Adrenal gland (tissue), 12 donors: Measurements from ENCODE around the gene RAD21L1. TPM values are rescaled to one million over a fixed set of nuclear protein-coding genes. Genes with fewer than 3 reads are reported as not detected.

Experiments
- DNase-seq, 7 donors: peaks; one replicate each; pipeline ENCODE4 v3.0.0-alpha.2; 2019 to 2020
- H3K27ac ChIP-seq, 5 donors: fragments of 200-600 bp; sonication (generic) in 4 of 5; 1 replicate in 3 of 5; 2 replicates in 2 of 5; pipeline versions ENCODE4 v1.5.1 to v1.8.0; 2016 to 2020; ENCODE audit warnings: mild to moderate bottlenecking in 1 of 5
- H3K27me3 ChIP-seq: fragments of 200-600 bp; 2 replicates; pipeline ENCODE4 v1.8.0; 2021
- H3K36me3 ChIP-seq, 2 donors: fragments of 200-600 bp; replicated peaks in 1 of 2; 1 replicate in 1 of 2; 2 replicates in 1 of 2; pipeline versions ENCODE4 v1.5.1 to v1.8.0; 2018 to 2022
- H3K4me1 ChIP-seq, 2 donors: fragments of 200-600 bp; replicated peaks in 1 of 2; 1 replicate in 1 of 2; 2 replicates in 1 of 2; pipeline versions ENCODE4 v1.5.1 to v1.8.0; 2018 to 2021
- H3K4me3 ChIP-seq, 4 donors: fragments of 200-600 bp; sonication (generic) in 3 of 4; one replicate each; pipeline ENCODE4 v1.5.1; 2016 to 2018
- H3K9me3 ChIP-seq, 3 donors: fragments of 200-600 bp; sonication (generic) in 1 of 3; replicated peaks in 1 of 3; 1 replicate in 2 of 3; 2 replicates in 1 of 3; pipeline versions ENCODE4 v1.5.1 to v1.8.0; 2016 to 2021
- POLR2A ChIP-seq, 2 donors: fragments of 450-650 bp; IDR thresholded peaks; one replicate each; pipeline ENCODE4 v1.6.1; 2017; ENCODE audit warnings: antibody characterized with exemption in 2 of 2, mild to moderate bottlenecking in 2 of 2, moderate library complexity in 1 of 2
- WGBS, 4 donors: extraction: QIAGEN DNeasy Blood & Tissue Kit in 2 of 4; methylation state at CpG; one replicate each; pipeline versions ENCODE4 v1.1.5 to v1.1.7; 2013 to 2017; 5-methylcytosine and 5-hydroxymethylcytosine counted together
- intact Hi-C, 2 donors: fragments of 100-400 bp; cut with DNase I; formaldehyde crosslinking; loops; one replicate each; pipeline versions ENCODE4 v1.14.1 to v1.15.0; 2022 to 2023
- polyA plus RNA-seq, 3 donors: library from polyadenylated mRNA; stranded (reverse); fragments of 200-250 nt in 2 of 3; fragments of 350-450 nt in 1 of 3; fragmentation: Illumina TruSeq in 1 of 3; extraction: RNeasy Lipid Tissue Mini Kit (QIAGEN cat#74804) in 1 of 3; gene quantifications; one replicate each; pipeline ENCODE4 v1.2.3, GENCODE V29; 2013 to 2014
- total RNA-seq, 9 donors: library from RNA; depleted of rRNA in 4 of 9; stranded (reverse); fragments of >200 nt in 4 of 9; fragments of 120-200 nt in 1 of 9; fragmentation: NEBNext Ultra II Directional in 1 of 9; extraction: Animal tissue kit (Norgen Biotek cat#: 25700) in 1 of 9; gene quantifications; one replicate each; pipeline versions ENCODE4 v1.1.0 to v1.2.4, GENCODE V29; 2013 to 2023
- TF ChIP-seq, protein P1 (sequence below), 6 experiments: fragments of 450-650 bp in 4 of 6; fragments of 200-600 bp in 2 of 6; sonication (generic) in 1 of 6; IDR thresholded peaks; 1 replicate in 5 of 6; 2 replicates in 1 of 6; pipeline versions ENCODE4 v1.5.1 to v1.8.0; 2016 to 2021; ENCODE audit warnings: antibody characterized with exemption in 6 of 6, mild to moderate bottlenecking in 2 of 6, moderate library complexity in 1 of 6
- donor health status: healthy with polysubstance abuse.
- donor health status: Bipolar disorder and iron deficiency.
- donor health status: DM: yes; HTN: yes; CAD: no.
- donor health status: DM: no; HTN: no; CAD: no.
- donor health status: DM: no; HTN: no; CAD: no.
- donor health status: DM: yes; HTN: yes; CAD: no.

RAD21L1 gene
- total and polyA plus RNA-seq, 12 donors, result 0.06 to 0.07 TPM; not detected in 10

DNA sequence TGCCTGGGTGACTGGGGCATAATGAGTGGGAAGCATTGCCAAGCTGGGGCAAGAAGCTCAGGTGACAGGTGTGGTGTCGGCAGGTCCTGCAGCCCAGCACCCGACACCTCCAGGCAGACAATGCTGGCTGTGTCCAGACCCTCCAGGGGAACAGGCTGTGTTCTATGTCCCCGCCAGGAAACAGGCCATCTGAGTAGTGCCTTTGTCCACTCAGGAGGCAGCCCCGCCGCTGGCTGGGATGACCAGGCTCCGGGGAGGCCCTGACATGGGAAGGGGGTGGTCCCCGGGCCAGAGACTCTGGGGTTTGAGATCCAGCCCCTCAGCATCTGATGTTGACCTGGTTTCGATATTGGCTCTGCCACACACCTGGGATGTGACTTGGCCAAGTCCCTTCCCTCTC, 68.7 kb downstream of the RAD21L1 start:
- 86 to 100% (median 95%) methylated on average over 5 to 8 of the region's 8 CpGs; no CpG with 5 or more reads in 1 of the 4 donors for WGBS, 4 donors
- intact Hi-C loops, result no loop called here

DNA sequence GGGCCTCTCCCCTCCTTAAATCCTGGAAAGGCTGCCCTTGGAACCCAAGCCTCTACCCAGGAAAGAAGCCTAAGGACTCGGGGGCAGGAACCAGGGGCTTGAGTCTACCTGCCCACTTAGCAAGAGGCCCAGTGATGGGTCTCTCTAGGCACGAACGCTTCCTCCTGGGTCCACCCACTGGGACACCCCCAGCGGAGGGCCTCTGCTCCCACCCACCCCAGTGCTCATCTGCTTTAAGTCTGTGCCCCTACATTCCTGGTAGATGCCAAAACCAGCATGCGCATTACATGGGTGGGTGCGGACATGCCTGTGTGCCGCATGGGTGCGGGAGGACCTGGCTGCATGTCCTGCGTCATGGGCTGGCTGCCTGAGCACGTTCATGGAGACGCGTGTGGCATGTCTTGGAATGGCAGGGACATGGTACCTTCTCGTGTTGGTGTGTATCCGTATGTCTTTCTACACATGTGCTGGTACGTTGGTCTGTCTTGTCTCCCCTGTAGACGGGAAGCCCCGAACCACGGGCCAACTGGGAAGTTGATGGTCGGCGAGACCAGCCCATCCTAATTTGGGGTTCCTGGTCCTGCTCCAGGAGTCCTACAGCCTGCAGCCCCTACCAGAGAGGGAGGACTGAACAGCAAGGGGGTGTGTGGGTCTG, 69.6 kb downstream of the RAD21L1 start:
- Histone ChIP-seq H3K9me3 (no peaks in the 10 kb centered on the region), H3K27me3 (no peaks in the 10 kb centered on the region), H3K4me3 (no peak overlapping the region), H3K27ac (no peak overlapping the region), H3K4me1 (peaks cover 0 to 11% of the 10 kb centered on the region in 2 donors), H3K36me3 (no peaks in the 10 kb centered on the region)
- intact Hi-C loops, result no loop called here
- DNase-seq, result no peak
- no peak for TF ChIP-seq POLR2A (IDR thresholded peaks at IDR 0.05)
- TF ChIP-seq, protein P1, sequence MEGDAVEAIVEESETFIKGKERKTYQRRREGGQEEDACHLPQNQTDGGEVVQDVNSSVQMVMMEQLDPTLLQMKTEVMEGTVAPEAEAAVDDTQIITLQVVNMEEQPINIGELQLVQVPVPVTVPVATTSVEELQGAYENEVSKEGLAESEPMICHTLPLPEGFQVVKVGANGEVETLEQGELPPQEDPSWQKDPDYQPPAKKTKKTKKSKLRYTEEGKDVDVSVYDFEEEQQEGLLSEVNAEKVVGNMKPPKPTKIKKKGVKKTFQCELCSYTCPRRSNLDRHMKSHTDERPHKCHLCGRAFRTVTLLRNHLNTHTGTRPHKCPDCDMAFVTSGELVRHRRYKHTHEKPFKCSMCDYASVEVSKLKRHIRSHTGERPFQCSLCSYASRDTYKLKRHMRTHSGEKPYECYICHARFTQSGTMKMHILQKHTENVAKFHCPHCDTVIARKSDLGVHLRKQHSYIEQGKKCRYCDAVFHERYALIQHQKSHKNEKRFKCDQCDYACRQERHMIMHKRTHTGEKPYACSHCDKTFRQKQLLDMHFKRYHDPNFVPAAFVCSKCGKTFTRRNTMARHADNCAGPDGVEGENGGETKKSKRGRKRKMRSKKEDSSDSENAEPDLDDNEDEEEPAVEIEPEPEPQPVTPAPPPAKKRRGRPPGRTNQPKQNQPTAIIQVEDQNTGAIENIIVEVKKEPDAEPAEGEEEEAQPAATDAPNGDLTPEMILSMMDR (IDR thresholded peaks at IDR 0.05), result no peak
- 91 to 95% (median 94%) methylated on average over 7 to 20 of the region's 20 CpGs for WGBS, 4 donors

More for the DNA sequence above, 68.7 kb downstream of the RAD21L1 start:
- H3K27me3 ChIP-seq, result no peaks in the 10 kb centered on the region
- H3K9me3 ChIP-seq, result no peaks in the 10 kb centered on the region
- no peak for DNase-seq
- H3K27ac ChIP-seq, result no peak overlapping the region
- no peak overlapping the region for H3K4me3 ChIP-seq
- no peaks in the 10 kb centered on the region for H3K36me3 ChIP-seq
- TF ChIP-seq, protein P1 (IDR thresholded peaks at IDR 0.05), result no peak
- no peak for TF ChIP-seq POLR2A (IDR thresholded peaks at IDR 0.05)
- H3K4me1 ChIP-seq, result peaks cover 0 to 11% of the 10 kb centered on the region in 2 donors

DNA sequence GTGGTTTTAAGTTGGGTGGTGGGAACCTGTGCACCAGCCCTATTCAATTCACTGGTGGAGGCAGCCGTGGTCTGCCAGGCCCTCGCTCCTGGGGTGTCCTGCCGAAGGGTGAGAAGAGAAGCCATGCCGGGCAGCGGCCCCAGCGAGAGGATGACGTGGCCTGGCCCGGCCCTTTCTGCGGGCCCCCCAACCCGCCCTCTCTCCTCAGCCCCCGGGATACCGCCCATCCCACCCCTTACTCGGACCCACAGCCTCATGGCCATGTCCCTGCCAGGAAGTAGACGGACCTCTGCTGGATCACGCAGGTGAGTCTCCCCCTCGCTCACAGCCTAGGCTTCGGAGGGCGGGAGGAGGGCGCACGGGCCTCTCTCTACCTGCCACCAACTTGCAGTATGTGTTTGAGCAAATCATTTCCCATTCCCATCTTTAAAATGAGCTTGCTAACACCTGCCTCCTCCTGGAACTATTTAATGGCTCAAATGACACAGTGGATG, 70.3 kb downstream of the RAD21L1 start:
- Histone ChIP-seq H3K9me3 (no peaks in the 10 kb centered on the region), H3K36me3 (no peaks in the 10 kb centered on the region), H3K4me1 (peaks cover 0 to 10% of the 10 kb centered on the region in 2 donors), H3K4me3 (no peak overlapping the region), H3K27ac (no peak overlapping the region), H3K27me3 (no peaks in the 10 kb centered on the region)
- WGBS, 4 donors, result 93 to 98% (median 95%) methylated on average over 8 to 20 of the region's 20 CpGs
- intact Hi-C loops, result no loop called here
- no peak for TF ChIP-seq POLR2A (IDR thresholded peaks at IDR 0.05)
- TF ChIP-seq, protein P1 (IDR thresholded peaks at IDR 0.05), result no peak
- no peak for DNase-seq

DNA sequence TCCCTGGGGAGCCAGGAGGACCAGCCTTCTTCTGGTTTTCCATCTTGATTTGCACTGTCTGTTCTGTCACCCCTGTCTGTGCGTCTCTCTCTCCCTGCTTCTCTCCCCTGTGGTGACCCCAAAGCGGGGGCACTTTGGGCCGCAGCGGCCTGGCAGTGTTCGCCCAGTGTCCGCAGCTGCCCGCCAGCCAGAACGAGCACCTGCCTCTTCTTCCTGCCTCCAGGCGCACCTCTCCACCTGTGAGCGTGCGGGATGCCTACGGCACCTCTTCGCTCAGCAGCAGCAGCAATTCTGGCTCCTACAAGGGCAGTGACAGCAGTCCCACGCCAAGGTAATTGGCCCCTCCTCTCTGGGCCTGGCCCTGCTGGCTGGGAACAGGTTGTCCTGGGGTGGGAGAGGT, 71.1 kb downstream of the RAD21L1 start:
- no peaks in the 10 kb centered on the region for H3K36me3 ChIP-seq
- 89 to 95% (median 95%) methylated on average over 9 to 14 of the region's 14 CpGs for WGBS, 4 donors
- H3K27me3 ChIP-seq, result no peaks in the 10 kb centered on the region
- no peak overlapping the region for H3K4me3 ChIP-seq
- peaks cover 0 to 2% of the 10 kb centered on the region in 2 donors for H3K4me1 ChIP-seq
- no peak for DNase-seq
- intact Hi-C loops, result no loop called here
- TF ChIP-seq POLR2A (IDR thresholded peaks at IDR 0.05), result no peak
- H3K27ac ChIP-seq, result no peak overlapping the region
- no peaks in the 10 kb centered on the region for H3K9me3 ChIP-seq

DNA sequence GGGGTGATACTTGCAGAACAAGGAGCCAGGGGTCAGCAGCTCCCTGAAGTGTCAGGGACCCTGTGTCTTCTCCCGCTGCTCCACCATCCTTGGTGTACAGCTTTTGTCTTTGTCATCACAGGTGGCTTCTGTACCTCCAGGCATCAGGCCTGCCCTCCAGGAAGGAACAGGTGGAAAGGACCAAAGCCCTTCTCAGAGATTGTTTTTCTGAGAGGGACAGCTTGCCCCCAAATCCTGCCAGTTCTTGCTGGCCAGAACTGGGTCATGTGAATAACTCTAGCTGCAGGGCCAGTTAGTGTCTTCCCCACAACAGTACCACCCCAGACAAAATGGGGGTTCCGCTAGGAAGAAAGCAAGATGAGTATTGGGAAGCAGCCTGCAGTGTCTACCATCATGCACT, 71.6 kb downstream of the RAD21L1 start:
- Histone ChIP-seq H3K27ac (no peak overlapping the region), H3K27me3 (no peaks in the 10 kb centered on the region), H3K4me3 (no peak overlapping the region), H3K4me1 (no peaks in the 10 kb centered on the region), H3K36me3 (no peaks in the 10 kb centered on the region), H3K9me3 (no peaks in the 10 kb centered on the region)
- no peak for TF ChIP-seq POLR2A (IDR thresholded peaks at IDR 0.05)
- TF ChIP-seq, protein P1 (IDR thresholded peaks at IDR 0.05), result no peak
- no peak for DNase-seq
- WGBS, 4 donors, result 99 to 100% (median 100%) methylated on average over 2 of the region's 2 CpGs
- intact Hi-C loops, result no loop called here
